ENCODE results near the gene ZFAND6. TPM values are rescaled to one million over a fixed set of nuclear protein-coding genes. Genes with fewer than 3 reads are reported as not detected.

The ZFAND6 gene
- total RNA-seq, 2 experiments from 2014 or later: 86.2 to 122 TPM

DNA sequence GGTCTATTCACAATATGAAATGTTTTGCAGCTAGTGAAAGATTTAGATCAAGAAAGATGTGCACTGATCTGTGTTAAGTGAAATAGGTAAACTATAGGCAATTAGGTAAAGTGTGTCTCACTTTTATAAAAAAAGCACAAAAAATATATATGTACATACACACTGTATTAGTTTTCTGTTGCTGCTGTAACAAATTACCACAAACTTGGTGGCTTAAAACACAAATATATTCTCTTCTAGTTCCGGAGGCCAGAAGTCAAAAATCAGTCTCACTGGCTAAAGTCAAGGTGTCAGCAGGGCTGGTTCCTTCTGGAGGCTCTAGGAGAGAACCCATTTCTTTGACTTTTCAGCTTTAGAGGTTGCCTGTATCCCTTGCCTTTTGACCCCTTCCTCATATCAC lies 104.4 kb downstream of the ZFAND6 start:
- ChIA-PET CTCF (ENCODE audit: unreplicated experiment) (no interaction called here), POLR2A (no interaction called here)
- no peak for TF ChIP-seq EZH2phosphoT487 (IDR thresholded peaks at IDR 0.05; ENCODE audit: borderline replicate concordance, low read depth, low read length)
- TF ChIP-seq, protein P1, sequence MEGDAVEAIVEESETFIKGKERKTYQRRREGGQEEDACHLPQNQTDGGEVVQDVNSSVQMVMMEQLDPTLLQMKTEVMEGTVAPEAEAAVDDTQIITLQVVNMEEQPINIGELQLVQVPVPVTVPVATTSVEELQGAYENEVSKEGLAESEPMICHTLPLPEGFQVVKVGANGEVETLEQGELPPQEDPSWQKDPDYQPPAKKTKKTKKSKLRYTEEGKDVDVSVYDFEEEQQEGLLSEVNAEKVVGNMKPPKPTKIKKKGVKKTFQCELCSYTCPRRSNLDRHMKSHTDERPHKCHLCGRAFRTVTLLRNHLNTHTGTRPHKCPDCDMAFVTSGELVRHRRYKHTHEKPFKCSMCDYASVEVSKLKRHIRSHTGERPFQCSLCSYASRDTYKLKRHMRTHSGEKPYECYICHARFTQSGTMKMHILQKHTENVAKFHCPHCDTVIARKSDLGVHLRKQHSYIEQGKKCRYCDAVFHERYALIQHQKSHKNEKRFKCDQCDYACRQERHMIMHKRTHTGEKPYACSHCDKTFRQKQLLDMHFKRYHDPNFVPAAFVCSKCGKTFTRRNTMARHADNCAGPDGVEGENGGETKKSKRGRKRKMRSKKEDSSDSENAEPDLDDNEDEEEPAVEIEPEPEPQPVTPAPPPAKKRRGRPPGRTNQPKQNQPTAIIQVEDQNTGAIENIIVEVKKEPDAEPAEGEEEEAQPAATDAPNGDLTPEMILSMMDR (conservative IDR thresholded peaks at IDR 0.05; ENCODE audit: low read length): no peak
- no peak overlapping the region for H3K27ac ChIP-seq (ENCODE audit: low read depth, low read length, poor library complexity, severe bottlenecking)
- intact Hi-C loops (cut with micrococcal nuclease; ENCODE audit: unreplicated experiment): no loop called here
- no peak overlapping the region for H3K4me3 ChIP-seq (ENCODE audit: low read depth, low read length, poor library complexity, severe bottlenecking)
- peaks cover 16% of the 10 kb centered on the region for H3K4me1 ChIP-seq (ENCODE audit: insufficient read depth, low read length, poor library complexity, severe bottlenecking)
- BruUV-seq (replicated peaks): no TSS peak
- H3K36me3 ChIP-seq (ENCODE audit: insufficient read depth, low read length): peaks cover 8% of the 10 kb centered on the region; the same call in 1 of the 2 replicates
- H4K20me1 ChIP-seq (ENCODE audit: insufficient read depth, low read length): no peaks in the 10 kb centered on the region
- no peaks in the 10 kb centered on the region for H3K79me2 ChIP-seq (ENCODE audit: insufficient read depth, low read depth, low read length)
- no peak overlapping the region for H2AFZ ChIP-seq (ENCODE audit: low read length)
- no peaks in the 10 kb centered on the region for H3K9me2 ChIP-seq (ENCODE audit: insufficient read depth, low read length)
- no peak for DNase-seq (ENCODE audit: low spot score)
- no peaks in the 10 kb centered on the region for H3K9me3 ChIP-seq (ENCODE audit: low read length)
- H3K4me2 ChIP-seq (ENCODE audit: low read length): no peak overlapping the region

DNA sequence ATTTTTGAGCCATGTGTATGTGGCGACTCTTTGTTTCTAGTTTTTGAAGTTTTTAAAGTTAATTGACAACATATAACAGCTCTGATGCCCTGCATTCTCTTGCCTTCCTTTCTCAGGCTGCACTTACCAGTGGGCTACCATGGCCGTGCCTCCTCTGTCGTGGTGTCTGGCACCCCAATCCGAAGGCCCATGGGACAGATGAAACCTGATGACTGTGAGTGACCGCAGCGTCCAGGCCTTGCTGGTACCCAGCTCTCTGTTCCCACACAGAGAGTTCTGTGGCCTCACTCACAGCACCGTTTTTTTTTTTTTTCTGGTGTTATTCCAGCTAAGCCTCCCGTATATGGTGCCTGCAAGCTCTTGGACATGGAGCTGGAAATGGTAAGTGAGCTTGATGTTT lies 108.5 kb downstream of the ZFAND6 start:
- BruUV-seq (replicated peaks): no TSS peak
- no peak for DNase-seq (ENCODE audit: low spot score)
- Histone ChIP-seq H3K9me2 (ENCODE audit: insufficient read depth, low read length) (no peaks in the 10 kb centered on the region), H3K4me3 (ENCODE audit: low read depth, low read length, poor library complexity, severe bottlenecking) (no peak overlapping the region), H3K27ac (ENCODE audit: low read depth, low read length, poor library complexity, severe bottlenecking) (no peak overlapping the region), H2AFZ (ENCODE audit: low read length) (no peak overlapping the region), H3K4me1 (ENCODE audit: insufficient read depth, low read length, poor library complexity, severe bottlenecking) (no peaks in the 10 kb centered on the region), H3K4me2 (ENCODE audit: low read length) (no peak overlapping the region), H3K79me2 (ENCODE audit: insufficient read depth, low read depth, low read length) (no peaks in the 10 kb centered on the region), H3K9me3 (ENCODE audit: low read length) (no peaks in the 10 kb centered on the region), H4K20me1 (ENCODE audit: insufficient read depth, low read length) (no peaks in the 10 kb centered on the region), H3K36me3 (ENCODE audit: insufficient read depth, low read length) (peaks cover 8% of the 10 kb centered on the region; the same call in 1 of the 2 replicates)
- intact Hi-C loops (cut with micrococcal nuclease; ENCODE audit: unreplicated experiment): no loop called here
- POLR2A ChIA-PET: interaction anchor here (0.9 to 1.5 kb wide), 2 partner anchors 17 to 96 kb away, joined by 3 to 4 read pairs; no protein-coding TSS in a partner anchor
- TF ChIP-seq, protein P1 (conservative IDR thresholded peaks at IDR 0.05; ENCODE audit: low read length): no peak
- TF ChIP-seq EZH2phosphoT487 (IDR thresholded peaks at IDR 0.05; ENCODE audit: borderline replicate concordance, low read depth, low read length): no peak
- CTCF ChIA-PET (ENCODE audit: unreplicated experiment): interaction anchor here (0.6 kb wide), 1 partner anchor 317 kb away, joined by 3 read pairs; no protein-coding TSS in a partner anchor

DNA sequence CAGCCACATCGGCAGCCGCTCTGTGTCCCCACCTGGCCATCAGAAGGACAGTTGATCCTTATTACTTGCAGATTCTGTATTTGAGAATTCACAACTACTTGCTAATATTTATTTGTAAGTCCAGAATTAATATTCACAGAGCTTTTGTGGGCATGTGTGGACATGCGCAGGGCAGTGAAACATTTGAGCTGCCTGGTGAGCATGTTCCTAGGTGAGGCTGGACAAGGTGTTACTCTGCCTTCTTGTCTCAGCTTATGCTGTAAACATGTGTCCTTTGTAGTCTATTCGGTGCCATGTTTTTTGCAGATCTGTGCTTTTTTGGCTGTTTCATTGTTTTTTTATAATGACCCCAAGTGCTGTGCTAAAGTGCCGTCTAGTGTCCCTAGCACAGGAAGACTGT lies 108.9 kb downstream of the ZFAND6 start:
- Histone ChIP-seq H4K20me1 (ENCODE audit: insufficient read depth, low read length) (no peaks in the 10 kb centered on the region), H3K9me3 (ENCODE audit: low read length) (no peaks in the 10 kb centered on the region), H3K36me3 (ENCODE audit: insufficient read depth, low read length) (0 out of 2 replicates have a peak, but pooled peaks cover 6% of the 10 kb centered on the region), H3K79me2 (ENCODE audit: insufficient read depth, low read depth, low read length) (no peaks in the 10 kb centered on the region), H3K27ac (ENCODE audit: low read depth, low read length, poor library complexity, severe bottlenecking) (no peak overlapping the region), H3K4me1 (ENCODE audit: insufficient read depth, low read length, poor library complexity, severe bottlenecking) (no peaks in the 10 kb centered on the region), H3K4me2 (ENCODE audit: low read length) (no peak overlapping the region), H2AFZ (ENCODE audit: low read length) (no peak overlapping the region), H3K4me3 (ENCODE audit: low read depth, low read length, poor library complexity, severe bottlenecking) (no peak overlapping the region), H3K9me2 (ENCODE audit: insufficient read depth, low read length) (no peaks in the 10 kb centered on the region)
- ChIA-PET POLR2A (interaction anchor here (0.9 to 1.5 kb wide), 2 partner anchors 17 to 96 kb away, joined by 3 to 4 read pairs; no protein-coding TSS in a partner anchor), CTCF (ENCODE audit: unreplicated experiment) (interaction anchor here (0.6 kb wide), 1 partner anchor 318 kb away, joined by 3 read pairs; no protein-coding TSS in a partner anchor)
- no TSS peak for BruUV-seq (replicated peaks)
- TF ChIP-seq, protein P1 (conservative IDR thresholded peaks at IDR 0.05; ENCODE audit: low read length): no peak
- TF ChIP-seq EZH2phosphoT487 (IDR thresholded peaks at IDR 0.05; ENCODE audit: borderline replicate concordance, low read depth, low read length): no peak
- intact Hi-C loops (cut with micrococcal nuclease; ENCODE audit: unreplicated experiment): no loop called here
- no peak for DNase-seq (ENCODE audit: low spot score)

Data from OCI-LY7 (cell line).